Esophagus muscularis mucosa (tissue), 4 donors: Measurements from ENCODE around the gene TMEM140. TPM values are rescaled to one million over a fixed set of nuclear protein-coding genes. Genes with fewer than 3 reads are reported as not detected.

Experiments
- DNase-seq: peaks from one replicate; pipeline ENCODE4 v3.0.0-alpha.2; 2017; ENCODE audit errors: extremely low spot score
- H3K27ac ChIP-seq, 4 donors: fragments of 200-600 bp; sonication (generic); replicated peaks in 1 of 4; 1 replicate in 3 of 4; 2 replicates in 1 of 4; pipeline ENCODE4 v1.5.1; 2016 to 2019; ENCODE audit warnings: mild to moderate bottlenecking in 1 of 4
- H3K27me3 ChIP-seq, 4 donors: fragments of 200-600 bp; sonication (generic); one replicate each; pipeline versions ENCODE4 v1.5.1 to v1.6.0; 2016 to 2019
- H3K36me3 ChIP-seq, 4 donors: fragments of 200-600 bp; sonication (generic); one replicate each; pipeline ENCODE4 v1.5.1; 2016 to 2019
- H3K4me1 ChIP-seq, 4 donors: fragments of 200-600 bp; sonication (generic); one replicate each; pipeline ENCODE4 v1.5.1; 2016 to 2019
- H3K4me3 ChIP-seq, 4 donors: fragments of 200-600 bp; sonication (generic); 1 replicate in 2 of 4; 2 replicates in 2 of 4; pipeline ENCODE4 v1.5.1; 2016 to 2019; ENCODE audit warnings: mild to moderate bottlenecking in 4 of 4, moderate library complexity in 1 of 4
- H3K9me3 ChIP-seq, 4 donors: fragments of 200-600 bp; sonication (generic); 1 replicate in 3 of 4; 2 replicates in 1 of 4; pipeline ENCODE4 v1.5.1; 2016 to 2019
- EP300 ChIP-seq: sonication (generic); formaldehyde crosslinking; IDR thresholded peaks from one replicate; pipeline ENCODE4 v1.6.1; 2017; ENCODE audit warnings: antibody characterized with exemption
- POLR2A ChIP-seq: fragments of 450-650 bp; IDR thresholded peaks from one replicate; pipeline ENCODE4 v1.6.1; 2017; ENCODE audit warnings: antibody characterized with exemption, moderate library complexity, mild to moderate bottlenecking, low read depth
- POLR2AphosphoS5 ChIP-seq, 2 donors: sonication (generic); formaldehyde crosslinking; IDR thresholded peaks; one replicate each; pipeline ENCODE4 v1.6.1; 2017; ENCODE audit warnings: antibody characterized with exemption in 2 of 2
- WGBS: methylation state at CpG from one replicate; pipeline ENCODE4 v1.1.5; 2018; 5-methylcytosine and 5-hydroxymethylcytosine counted together
- intact Hi-C: fragments of 100-400 bp; cut with DNase I; formaldehyde crosslinking; loops from one replicate; pipeline ENCODE4 v1.15.1; 2023
- total RNA-seq, 4 donors: library from RNA; depleted of rRNA; stranded (reverse); fragments of >200 nt; gene quantifications; one replicate each; pipeline versions ENCODE4 v1.1.0 to v1.2.1, GENCODE V29; 2016
- TF ChIP-seq, protein P1 (sequence below), 3 experiments: fragments of 200-600 bp in 2 of 3; fragments of 450-650 bp in 1 of 3; sonication (generic) in 2 of 3; IDR thresholded peaks; one replicate each; pipeline ENCODE4 v1.5.1; 2017 to 2019; ENCODE audit warnings: antibody characterized with exemption in 3 of 3, mild to moderate bottlenecking in 2 of 3, moderate library complexity in 1 of 3

Gene TMEM140
- total RNA-seq, 4 donors from 2014 or later, result 13.0 to 21.2 (median 17.1) TPM

DNA sequence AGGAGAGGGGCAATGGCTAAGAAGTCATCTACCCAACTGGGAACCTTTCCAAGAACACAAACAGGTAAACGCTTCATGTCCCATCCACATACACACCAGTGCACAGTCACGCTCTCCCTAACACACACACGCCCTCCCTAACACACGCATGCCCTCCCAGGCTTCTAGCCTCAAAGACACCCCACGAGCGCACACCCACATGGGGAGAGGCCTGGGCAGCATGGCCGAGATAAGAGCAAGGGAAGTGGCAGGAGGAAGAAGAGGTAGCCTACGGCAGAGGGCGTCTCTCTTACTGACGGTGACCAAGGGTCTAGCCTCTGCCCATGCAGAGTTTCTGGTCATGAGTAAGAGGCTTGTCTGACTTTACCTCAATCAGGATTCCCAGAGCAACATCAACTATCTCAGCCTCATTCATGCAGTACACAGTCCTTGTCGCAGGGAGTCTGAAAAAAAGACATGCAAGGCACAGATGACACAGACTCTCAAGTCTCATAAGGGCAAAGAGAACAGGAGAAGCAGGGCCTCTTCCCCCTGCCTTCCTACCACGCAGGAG is 19.6 kb downstream of the TMEM140 start:
- H3K36me3 ChIP-seq, result peaks cover 4 to 51% (median 49%) of the 10 kb centered on the region in 4 donors
- WGBS, result 82% methylated on average over 12 of the region's 12 CpGs
- intact Hi-C loops, result no loop called here

DNA sequence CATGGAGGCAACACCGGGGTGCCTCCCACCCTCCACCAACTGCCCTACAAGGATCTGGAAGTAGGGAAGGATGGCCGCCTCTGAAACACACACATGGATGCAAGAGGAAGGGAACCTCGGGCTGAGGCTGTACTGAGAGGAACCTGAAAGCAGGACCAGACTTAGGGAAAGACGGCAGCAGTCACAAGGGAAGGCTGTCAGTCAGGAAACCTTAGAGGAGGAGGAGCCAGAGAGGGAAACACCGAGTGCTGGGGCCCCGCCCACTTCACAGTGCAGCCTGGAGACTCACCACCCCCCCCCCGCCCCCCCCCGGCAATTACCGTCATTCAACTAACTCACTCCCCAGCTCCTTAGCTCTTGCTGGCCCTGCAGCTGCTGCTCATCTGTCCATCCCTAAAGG is 20.1 kb downstream of the TMEM140 start:
- Histone ChIP-seq H3K4me1 (peaks cover 71 to 76% (median 73%) of the 10 kb centered on the region in 4 donors), H3K9me3 (no peaks in the 10 kb centered on the region), H3K36me3 (peaks cover 4 to 51% (median 49%) of the 10 kb centered on the region in 4 donors), H3K4me3 (no peak overlapping the region), H3K27ac (peak overlapping the region; percentile 94 to 98 (median 96)), H3K27me3 (peaks cover 0 to 4% (median 0%) of the 10 kb centered on the region in 4 donors)
- WGBS, result 39% methylated on average over 9 of the region's 9 CpGs
- TF ChIP-seq, protein P1, sequence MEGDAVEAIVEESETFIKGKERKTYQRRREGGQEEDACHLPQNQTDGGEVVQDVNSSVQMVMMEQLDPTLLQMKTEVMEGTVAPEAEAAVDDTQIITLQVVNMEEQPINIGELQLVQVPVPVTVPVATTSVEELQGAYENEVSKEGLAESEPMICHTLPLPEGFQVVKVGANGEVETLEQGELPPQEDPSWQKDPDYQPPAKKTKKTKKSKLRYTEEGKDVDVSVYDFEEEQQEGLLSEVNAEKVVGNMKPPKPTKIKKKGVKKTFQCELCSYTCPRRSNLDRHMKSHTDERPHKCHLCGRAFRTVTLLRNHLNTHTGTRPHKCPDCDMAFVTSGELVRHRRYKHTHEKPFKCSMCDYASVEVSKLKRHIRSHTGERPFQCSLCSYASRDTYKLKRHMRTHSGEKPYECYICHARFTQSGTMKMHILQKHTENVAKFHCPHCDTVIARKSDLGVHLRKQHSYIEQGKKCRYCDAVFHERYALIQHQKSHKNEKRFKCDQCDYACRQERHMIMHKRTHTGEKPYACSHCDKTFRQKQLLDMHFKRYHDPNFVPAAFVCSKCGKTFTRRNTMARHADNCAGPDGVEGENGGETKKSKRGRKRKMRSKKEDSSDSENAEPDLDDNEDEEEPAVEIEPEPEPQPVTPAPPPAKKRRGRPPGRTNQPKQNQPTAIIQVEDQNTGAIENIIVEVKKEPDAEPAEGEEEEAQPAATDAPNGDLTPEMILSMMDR (IDR thresholded peaks at IDR 0.05), result no peak
- TF ChIP-seq POLR2A, result no peak
- TF ChIP-seq POLR2AphosphoS5 (IDR thresholded peaks at IDR 0.05), result no peak
- no peak for TF ChIP-seq EP300
- no peak for DNase-seq
- intact Hi-C loops, result loop anchor here (2.0 kb wide), 1 partner anchor 177 kb away; no protein-coding TSS in a partner anchor

More for the DNA sequence above, 19.6 kb downstream of the TMEM140 start:
- no peak for DNase-seq
- H3K27me3 ChIP-seq, result peaks cover 0 to 4% (median 0%) of the 10 kb centered on the region in 4 donors
- TF ChIP-seq, protein P1 (IDR thresholded peaks at IDR 0.05), result no peak
- no peak for TF ChIP-seq POLR2A
- no peak for TF ChIP-seq EP300
- no peak for TF ChIP-seq POLR2AphosphoS5 (IDR thresholded peaks at IDR 0.05)
- H3K9me3 ChIP-seq, result no peaks in the 10 kb centered on the region
- H3K27ac ChIP-seq, result peak overlapping the region; percentile 94 to 98 (median 96)
- no peak overlapping the region for H3K4me3 ChIP-seq
- peaks cover 71 to 76% (median 73%) of the 10 kb centered on the region in 4 donors for H3K4me1 ChIP-seq

DNA sequence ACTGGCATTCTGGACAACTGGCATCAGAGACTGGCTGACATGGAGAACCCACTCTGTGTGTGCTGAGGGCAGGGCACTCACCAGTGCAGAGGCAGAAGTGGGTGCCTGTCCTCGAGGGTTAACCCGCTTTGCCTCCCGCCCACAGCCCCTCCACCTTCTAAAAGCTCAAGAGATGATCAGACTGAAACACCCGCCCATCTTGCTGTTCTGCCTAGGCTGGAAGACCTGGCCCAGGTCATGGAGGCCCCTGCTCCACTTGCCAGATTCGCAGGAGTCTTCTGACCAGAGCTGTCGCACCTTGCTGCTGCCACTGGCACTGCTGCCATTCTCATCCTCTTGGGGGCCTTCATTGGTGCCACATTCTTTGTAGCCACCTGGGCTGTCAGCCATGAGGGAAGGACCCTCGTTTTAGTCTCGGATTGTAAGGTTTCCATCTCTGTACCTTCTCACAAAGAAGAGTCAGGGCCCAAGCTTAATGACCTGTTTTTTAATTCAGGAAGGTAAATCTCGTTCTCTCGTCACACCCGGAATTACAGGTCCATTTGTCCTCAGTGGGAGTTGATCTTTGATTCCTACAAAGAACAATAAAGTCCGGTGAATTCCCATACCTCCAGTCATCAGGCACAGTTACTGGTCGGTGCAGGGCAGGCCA is 20.7 kb downstream of the TMEM140 start:
- TF ChIP-seq, protein P1 (IDR thresholded peaks at IDR 0.05), result no peak
- Histone ChIP-seq H3K27me3 (peaks cover 0 to 4% (median 0%) of the 10 kb centered on the region in 4 donors), H3K36me3 (peaks cover 4 to 50% (median 49%) of the 10 kb centered on the region in 4 donors), H3K27ac (peak overlapping the region; percentile 94 to 98 (median 96)), H3K4me1 (peaks cover 71 to 75% (median 73%) of the 10 kb centered on the region in 4 donors), H3K4me3 (peak overlapping the region in 1 of 4 donors; percentile 87), H3K9me3 (no peaks in the 10 kb centered on the region)
- intact Hi-C loops, result loop anchor here (2.0 kb wide), 1 partner anchor 178 kb away; no protein-coding TSS in a partner anchor
- no peak for DNase-seq
- WGBS, result 89% methylated on average over 13 of the region's 13 CpGs

DNA sequence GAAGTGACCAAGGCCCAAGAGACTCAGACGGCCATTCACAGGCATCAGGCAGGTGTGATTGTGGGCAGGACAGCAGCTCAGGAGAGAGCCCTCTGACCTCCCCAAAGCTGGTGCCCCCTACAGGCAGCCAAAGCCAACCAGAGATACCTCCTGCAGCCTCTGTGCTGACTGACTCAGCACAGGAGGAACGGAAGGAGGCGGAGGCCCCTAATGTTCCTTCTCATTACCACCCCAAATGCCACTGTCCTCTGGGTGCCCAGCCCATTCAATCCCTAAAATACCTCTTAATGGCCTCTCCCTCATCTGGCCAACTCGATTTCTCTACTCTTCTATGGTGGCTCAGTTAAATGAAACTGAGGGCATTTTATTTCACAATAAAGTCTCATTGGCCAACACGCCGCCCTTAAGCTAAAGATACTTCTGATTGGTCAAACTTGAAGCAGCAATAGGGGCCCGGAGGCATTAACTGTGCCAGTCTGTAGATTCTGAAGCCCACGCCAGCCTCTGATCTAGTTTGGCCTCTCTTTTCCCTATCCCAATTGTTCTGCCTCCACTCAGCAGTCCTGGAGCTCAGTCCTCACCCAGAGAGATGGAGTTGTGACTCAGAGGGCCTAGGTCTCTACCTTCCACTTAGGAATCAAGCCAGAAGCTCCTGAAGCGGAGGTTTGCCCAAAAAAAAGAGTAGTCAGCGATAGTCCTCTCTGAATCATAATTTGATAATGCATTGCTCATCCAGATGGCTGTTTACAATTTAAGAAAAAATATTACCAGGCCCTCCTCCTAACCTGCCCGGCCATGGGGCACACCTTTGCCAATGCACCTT is 21.5 kb downstream of the TMEM140 start:
- peaks cover 68 to 71% (median 70%) of the 10 kb centered on the region in 4 donors for H3K4me1 ChIP-seq

More for the DNA sequence above, 21.5 kb downstream of the TMEM140 start:
- H3K27ac ChIP-seq, result peak overlapping the region; percentile 94 to 98 (median 96)
- intact Hi-C loops, result loop anchor here (2.0 kb wide), 1 partner anchor 179 kb away; no protein-coding TSS in a partner anchor
- H3K36me3 ChIP-seq, result peaks cover 4 to 44% (median 43%) of the 10 kb centered on the region in 4 donors
- no peak for DNase-seq
- peaks cover 0 to 4% (median 0%) of the 10 kb centered on the region in 4 donors for H3K27me3 ChIP-seq
- 55% methylated on average over 10 of the region's 11 CpGs for WGBS
- peak overlapping the region; percentile 82 to 88 (median 84) for H3K4me3 ChIP-seq
- TF ChIP-seq, protein P1 (IDR thresholded peaks at IDR 0.05), result peak in 1 of 3 experiments; percentile 21
- no peak for TF ChIP-seq EP300
- no peaks in the 10 kb centered on the region for H3K9me3 ChIP-seq
